GM12873 (cell line): Measurements from ENCODE around the gene HACD2.

Experiments used
- CTCF ChIP-seq: IDR thresholded peaks from 2 replicates; pipeline ENCODE4 v1.5.1; 2012; ENCODE audit warnings: low read depth, mild to moderate bottlenecking, moderate library complexity, low read length, control low read depth; ENCODE audit not compliant: insufficient read depth; ENCODE audit errors: missing control alignments

The HACD2 gene

DNA sequence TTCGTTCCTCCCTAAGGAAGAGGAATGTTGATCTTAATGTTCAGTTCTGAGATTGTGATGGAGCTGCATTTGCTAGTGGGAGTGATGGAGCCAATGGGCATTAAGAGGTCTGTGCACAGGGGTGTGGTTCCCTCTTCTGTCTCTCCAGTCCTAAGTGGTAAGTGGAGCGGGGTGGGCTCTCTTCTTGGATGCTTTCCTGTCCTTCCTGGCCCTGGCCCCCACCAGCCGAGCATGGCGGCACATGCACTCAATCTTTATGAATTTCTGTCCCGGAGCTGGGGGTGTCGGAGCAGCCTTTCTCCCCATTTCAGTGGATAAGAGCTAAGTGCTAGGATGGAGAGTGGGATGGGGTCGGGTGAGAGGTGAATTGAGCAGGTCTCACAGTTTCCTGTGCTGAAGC, 98.4 kb downstream of the HACD2 start:
- TF ChIP-seq CTCF, result no peak

- no peak for TF ChIP-seq CTCF
Measured at GRCh38 chr3:123485551-123485950, 99.3 kb downstream of the HACD2 start.

GRCh38 chr3:123483146-123483545, 101.7 kb downstream of the HACD2 start:
- TF ChIP-seq CTCF, result no peak

DNA sequence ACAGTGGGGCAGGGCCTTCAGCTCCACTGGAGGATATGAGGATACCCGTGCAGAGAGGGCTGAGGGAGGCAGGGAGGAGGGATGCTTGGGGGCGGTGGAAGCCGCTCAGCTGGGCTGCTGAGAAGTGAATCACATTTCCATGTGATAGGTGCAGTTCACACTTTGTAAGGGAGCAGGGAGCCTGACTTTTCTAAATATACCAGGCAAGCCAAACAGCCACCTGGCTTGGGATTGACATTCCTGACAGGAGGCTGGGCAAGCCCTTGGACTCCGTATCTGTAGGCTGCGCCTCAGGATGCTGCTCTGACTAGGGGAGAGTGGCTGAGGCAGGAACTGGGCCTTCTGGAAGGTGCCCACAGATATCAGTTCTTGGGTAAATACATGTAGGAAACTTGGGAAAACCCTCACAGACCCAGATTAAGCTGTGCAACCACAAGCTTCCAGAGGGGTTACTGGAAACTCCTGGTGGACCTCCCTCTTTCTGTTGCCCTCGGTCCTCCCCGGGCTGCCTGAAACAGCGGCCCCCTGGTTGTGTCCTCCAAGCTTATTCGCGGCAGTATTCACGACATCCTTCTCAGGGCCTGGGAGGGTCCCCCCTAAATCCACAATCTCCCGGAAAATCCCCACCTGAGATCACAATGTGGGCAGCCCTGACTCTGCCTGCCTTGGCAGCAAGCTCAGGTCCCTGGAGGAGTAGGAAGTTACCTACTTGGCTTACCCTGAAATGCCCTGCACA, 103.0 kb downstream of the HACD2 start:
- TF ChIP-seq CTCF, result no peak

DNA sequence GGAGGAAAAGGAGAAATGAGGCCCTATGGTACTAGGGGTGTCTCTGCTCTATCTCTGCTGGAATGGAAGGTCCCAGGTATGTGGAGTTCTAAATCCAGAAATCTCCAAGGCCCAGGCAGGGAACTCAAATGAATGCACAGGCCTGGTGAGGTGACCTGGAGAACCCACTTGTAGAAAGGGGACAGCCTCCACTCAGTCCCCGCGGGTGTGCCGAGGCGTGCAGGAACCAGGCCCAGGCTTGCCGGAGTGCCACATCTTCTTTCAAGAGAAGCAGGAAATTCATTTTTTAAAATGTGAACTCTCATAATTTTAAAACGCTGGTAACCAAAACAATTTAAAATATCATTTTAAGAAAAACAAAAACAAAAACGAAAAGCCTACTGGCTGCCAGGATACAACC, 103.8 kb downstream of the HACD2 start:
- TF ChIP-seq CTCF, result no peak

GRCh38 chr3:123480428-123480827, 104.4 kb downstream of the HACD2 start:
- TF ChIP-seq CTCF, result no peak

- no peak for TF ChIP-seq CTCF
Measured at GRCh38 chr3:123479891-123480290, 105.0 kb downstream of the HACD2 start.
